ENCODE results near the gene PARP2. TPM values are rescaled to one million over a fixed set of nuclear protein-coding genes. Genes with fewer than 3 reads are reported as not detected.

PARP2 gene
- 10 to 100 TPM; 27.1 to 28.7 TPM for total RNA-seq

GRCh38 chr14:20343092-20343861 is at the start of gene PARP2:
Gene PARP2 (plus strand): TSS chr14:20343635. CDS start chr14:20343642, 7 bp downstream.
- Mint-ChIP-seq H3K4me1 (peaks cover 23% of the 10 kb centered on the region), H3K27me3 (peaks cover 3% of the 10 kb centered on the region), H3K4me3 (peak within 1 kb of the TSS; percentile 89), H3K36me3 (ENCODE audit: low read depth) (peaks cover 25% of the 10 kb centered on the region), H3K9me3 (no peaks in the 10 kb centered on the region), H3K27ac (peak within 1 kb of the TSS; percentile 84)
- POLR2A ChIA-PET = interaction anchor here (0.5 to 5.0 kb wide), 42 partner anchors 8 to 761 kb away, joined by 3 to 144 read pairs (median 4); partner anchors contain the start of genes APEX1, CCNB1IP1, OSGEP and PIP4P1
- CTCF ChIA-PET = interaction anchor here (0.6 to 7.7 kb wide), 22 partner anchors 9 to 339 kb away, joined by 3 to 108 read pairs (median 4); partner anchors contain the start of genes APEX1, CCNB1IP1, OSGEP and PIP4P1
- DNase-seq = peak; percentile 96

GRCh38 chr14:20294636-20295035 is 48.8 kb upstream of the PARP2 start:
- H3K36me3 Mint-ChIP-seq (ENCODE audit: low read depth) = peaks cover 47% of the 10 kb centered on the region
- H3K4me3 Mint-ChIP-seq = no peak overlapping the region
- POLR2A ChIA-PET = no interaction called here
- no peaks in the 10 kb centered on the region for H3K9me3 Mint-ChIP-seq
- CTCF ChIA-PET = no interaction called here
- DNase-seq = no peak
- peaks cover 4% of the 10 kb centered on the region for H3K4me1 Mint-ChIP-seq
- no peak overlapping the region for H3K27ac Mint-ChIP-seq
- no peaks in the 10 kb centered on the region for H3K27me3 Mint-ChIP-seq

GRCh38 chr14:20295067-20295466 is 48.4 kb upstream of the PARP2 start:
- Mint-ChIP-seq H3K36me3 (ENCODE audit: low read depth) (peaks cover 45% of the 10 kb centered on the region), H3K4me1 (peaks cover 4% of the 10 kb centered on the region), H3K9me3 (no peaks in the 10 kb centered on the region), H3K27me3 (no peaks in the 10 kb centered on the region), H3K4me3 (no peak overlapping the region), H3K27ac (no peak overlapping the region)
- POLR2A ChIA-PET = no interaction called here
- DNase-seq = no peak
- CTCF ChIA-PET = no interaction called here

- Mint-ChIP-seq H3K27ac (no peak overlapping the region), H3K27me3 (no peaks in the 10 kb centered on the region), H3K36me3 (ENCODE audit: low read depth) (peaks cover 28% of the 10 kb centered on the region), H3K9me3 (no peaks in the 10 kb centered on the region), H3K4me1 (peaks cover 32% of the 10 kb centered on the region), H3K4me3 (no peak overlapping the region)
- ChIA-PET POLR2A (interaction anchor here (0.7 kb wide), 1 partner anchor 41 kb away, joined by 3 read pairs; the partner anchor contains the start of gene PARP2), CTCF (no interaction called here)
- DNase-seq = no peak
These were observed 41.2 kb upstream of the PARP2 start for GRCh38 chr14:20302042-20302755.

- CTCF ChIA-PET = interaction anchor here (0.7 to 4.0 kb wide), 8 partner anchors 11 to 111 kb away, joined by 3 to 15 read pairs (median 4); partner anchors contain the start of gene PARP2
- H3K27me3 Mint-ChIP-seq = no peaks in the 10 kb centered on the region
- peak; percentile 91 for DNase-seq
- H3K4me1 Mint-ChIP-seq = peaks cover 32% of the 10 kb centered on the region
- peak within 1 kb of the TSS; percentile 67 for H3K27ac Mint-ChIP-seq
- POLR2A ChIA-PET = interaction anchor here (2.7 kb wide), 1 partner anchor 38 kb away, joined by 10 read pairs; the partner anchor contains the start of gene PARP2
- H3K9me3 Mint-ChIP-seq = no peaks in the 10 kb centered on the region
- peak within 1 kb of the TSS; percentile 83 for H3K4me3 Mint-ChIP-seq
- peaks cover 17% of the 10 kb centered on the region for H3K36me3 Mint-ChIP-seq (ENCODE audit: low read depth)
These were observed 38.0 kb upstream of the PARP2 start, which contains the start of gene TTC5 for GRCh38 chr14:20305265-20306078. Gene TTC5 (minus strand): TSS chr14:20305951. CDS start chr14:20305937, 14 bp downstream.

GRCh38 chr14:20306079-20306423 is 37.4 kb upstream of the PARP2 start:
- H3K4me3 Mint-ChIP-seq = peak overlapping the region; percentile 83
- H3K27me3 Mint-ChIP-seq = no peaks in the 10 kb centered on the region
- peaks cover 13% of the 10 kb centered on the region for H3K36me3 Mint-ChIP-seq (ENCODE audit: low read depth)
- H3K4me1 Mint-ChIP-seq = peaks cover 32% of the 10 kb centered on the region
- CTCF ChIA-PET = interaction anchor here (0.9 to 4.0 kb wide), 7 partner anchors 10 to 44 kb away, joined by 3 to 15 read pairs (median 4); partner anchors contain the start of gene PARP2
- H3K27ac Mint-ChIP-seq = no peak overlapping the region
- POLR2A ChIA-PET = interaction anchor here (2.7 kb wide), 1 partner anchor 37 kb away, joined by 10 read pairs; the partner anchor contains the start of gene PARP2
- no peaks in the 10 kb centered on the region for H3K9me3 Mint-ChIP-seq
- no peak for DNase-seq

GRCh38 chr14:20314026-20314425 is 29.4 kb upstream of the PARP2 start:
- POLR2A ChIA-PET = no interaction called here
- H3K27ac Mint-ChIP-seq = no peak overlapping the region
- no peaks in the 10 kb centered on the region for H3K27me3 Mint-ChIP-seq
- CTCF ChIA-PET = interaction anchor here (0.6 kb wide), 1 partner anchor 1334 kb away, joined by 3 read pairs; no protein-coding TSS in a partner anchor
- H3K4me1 Mint-ChIP-seq = no peaks in the 10 kb centered on the region
- H3K36me3 Mint-ChIP-seq (ENCODE audit: low read depth) = peaks cover 53% of the 10 kb centered on the region
- no peaks in the 10 kb centered on the region for H3K9me3 Mint-ChIP-seq
- no peak overlapping the region for H3K4me3 Mint-ChIP-seq
- no peak for DNase-seq

- no peak overlapping the region for H3K27ac Mint-ChIP-seq
- no peaks in the 10 kb centered on the region for H3K27me3 Mint-ChIP-seq
- POLR2A ChIA-PET = interaction anchor here (1.1 to 1.5 kb wide), 2 partner anchors 11 to 26 kb away, joined by 3 to 4 read pairs; partner anchors contain the start of gene PARP2
- CTCF ChIA-PET = interaction anchor here (0.5 to 2.1 kb wide), 3 partner anchors 10 to 98 kb away, joined by 3 to 18 read pairs (median 5); no protein-coding TSS in a partner anchor
- peaks cover 56% of the 10 kb centered on the region for H3K36me3 Mint-ChIP-seq (ENCODE audit: low read depth)
- H3K4me1 Mint-ChIP-seq = no peaks in the 10 kb centered on the region
- H3K9me3 Mint-ChIP-seq = no peaks in the 10 kb centered on the region
- no peak overlapping the region for H3K4me3 Mint-ChIP-seq
- DNase-seq = no peak
These were observed 25.7 kb upstream of the PARP2 start for GRCh38 chr14:20317720-20318119.

- Mint-ChIP-seq H3K27ac (peak overlapping the region; percentile 64), H3K4me1 (peaks cover 50% of the 10 kb centered on the region), H3K4me3 (no peak overlapping the region), H3K9me3 (no peaks in the 10 kb centered on the region), H3K27me3 (no peaks in the 10 kb centered on the region), H3K36me3 (ENCODE audit: low read depth) (peaks cover 53% of the 10 kb centered on the region)
- ChIA-PET POLR2A (interaction anchor here (1.0 to 9.5 kb wide), 6 partner anchors 15 to 282 kb away, joined by 3 to 144 read pairs (median 6); partner anchors contain the start of genes APEX1, OSGEP, PARP2 and PNP), CTCF (interaction anchor here (0.7 to 6.4 kb wide), 30 partner anchors 9 to 363 kb away, joined by 3 to 108 read pairs (median 4); partner anchors contain the start of genes APEX1, OSGEP, PARP2 and PIP4P1)
- no peak for DNase-seq
These were observed 16.2 kb upstream of the PARP2 start for GRCh38 chr14:20327005-20327869.

- ChIA-PET CTCF (interaction anchor here (1.0 to 6.4 kb wide), 13 partner anchors 10 to 362 kb away, joined by 3 to 108 read pairs (median 13); partner anchors contain the start of genes APEX1, OSGEP, PARP2 and TEP1), POLR2A (interaction anchor here (1.3 to 9.5 kb wide), 4 partner anchors 11 to 281 kb away, joined by 4 to 144 read pairs (median 10); partner anchors contain the start of genes PARP2 and PNP)
- peaks cover 59% of the 10 kb centered on the region for H3K4me1 Mint-ChIP-seq
- no peaks in the 10 kb centered on the region for H3K9me3 Mint-ChIP-seq
- DNase-seq = no peak
- H3K27ac Mint-ChIP-seq = peak overlapping the region; percentile 11
- no peak overlapping the region for H3K4me3 Mint-ChIP-seq
- H3K36me3 Mint-ChIP-seq (ENCODE audit: low read depth) = peaks cover 46% of the 10 kb centered on the region
- H3K27me3 Mint-ChIP-seq = no peaks in the 10 kb centered on the region
These were observed 14.7 kb upstream of the PARP2 start for GRCh38 chr14:20328705-20329104.

GRCh38 chr14:20329355-20329754 is 14.1 kb upstream of the PARP2 start:
- POLR2A ChIA-PET = interaction anchor here (1.3 to 9.5 kb wide), 3 partner anchors 13 to 284 kb away, joined by 3 to 144 read pairs (median 3); partner anchors contain the start of gene PARP2
- CTCF ChIA-PET = interaction anchor here (1.1 to 6.4 kb wide), 8 partner anchors 11 to 361 kb away, joined by 3 to 108 read pairs (median 16); partner anchors contain the start of genes PARP2, PIP4P1, TEP1 and TTC5
- Mint-ChIP-seq H3K27ac (peak overlapping the region; percentile 5), H3K4me1 (peaks cover 63% of the 10 kb centered on the region), H3K27me3 (no peaks in the 10 kb centered on the region), H3K36me3 (ENCODE audit: low read depth) (peaks cover 42% of the 10 kb centered on the region), H3K4me3 (no peak overlapping the region), H3K9me3 (no peaks in the 10 kb centered on the region)
- no peak for DNase-seq
